ENCODE results near the gene ZNF93. TPM values are rescaled to one million over a fixed set of nuclear protein-coding genes. Genes with fewer than 3 reads are reported as not detected.

ZNF93 gene
- total and polyA plus RNA-seq, 2 of the 13 experiments (the other 11 are each of a cell fraction or from before 2014, with no cell fraction given), result 0.49 to 0.66 TPM

DNA sequence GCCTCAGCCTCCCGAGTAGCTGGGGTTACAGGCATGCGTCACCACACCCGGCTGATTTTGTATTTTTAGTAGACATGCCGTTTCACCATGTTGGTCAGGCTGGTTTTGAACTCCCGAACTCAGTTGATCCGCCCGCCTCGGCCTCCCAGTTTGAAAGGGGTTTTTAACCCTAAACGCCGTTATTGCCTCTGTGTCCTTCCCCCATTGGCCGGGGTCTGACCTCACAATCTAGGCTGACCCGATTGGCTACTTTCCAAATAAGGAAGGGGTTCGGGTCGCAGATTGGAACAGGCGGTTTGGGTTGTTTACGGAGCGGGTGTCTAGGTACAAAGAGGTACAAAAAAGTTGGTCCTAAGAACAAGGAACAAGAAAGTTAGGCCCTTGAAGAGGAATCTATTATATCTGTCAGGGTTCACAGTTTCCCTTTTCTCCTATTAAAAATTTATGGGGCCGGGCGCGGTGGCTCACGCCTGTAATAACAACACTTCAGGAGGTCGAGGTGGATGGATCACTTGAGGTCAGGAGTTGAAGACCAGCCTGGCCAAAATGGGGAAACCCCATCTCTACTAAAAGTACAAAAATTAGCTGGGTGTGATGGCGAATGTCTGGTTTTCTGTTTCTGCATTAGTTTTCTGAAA is 34.0 kb upstream of the ZNF93 start (continued):
- no peak for TF ChIP-seq AKNA (CRISPR knock-in tag; IDR thresholded peaks at IDR 0.05; ENCODE audit: borderline replicate concordance)
- no peak for TF ChIP-seq ZNF225 (CRISPR knock-in tag; IDR thresholded peaks at IDR 0.05)
- no peak for TF ChIP-seq ZNF143 (CRISPR knock-in tag; IDR thresholded peaks at IDR 0.05)
- TF ChIP-seq PRDM4 (CRISPR knock-in tag; IDR thresholded peaks at IDR 0.05; ENCODE audit: borderline replicate concordance), result no peak
- TF ChIP-seq MED13 (CRISPR knock-in tag; IDR thresholded peaks at IDR 0.05), result no peak
- no peak for TF ChIP-seq ZNF670 (CRISPR knock-in tag; IDR thresholded peaks at IDR 0.05; ENCODE audit: borderline replicate concordance)
- TF ChIP-seq, protein P1, sequence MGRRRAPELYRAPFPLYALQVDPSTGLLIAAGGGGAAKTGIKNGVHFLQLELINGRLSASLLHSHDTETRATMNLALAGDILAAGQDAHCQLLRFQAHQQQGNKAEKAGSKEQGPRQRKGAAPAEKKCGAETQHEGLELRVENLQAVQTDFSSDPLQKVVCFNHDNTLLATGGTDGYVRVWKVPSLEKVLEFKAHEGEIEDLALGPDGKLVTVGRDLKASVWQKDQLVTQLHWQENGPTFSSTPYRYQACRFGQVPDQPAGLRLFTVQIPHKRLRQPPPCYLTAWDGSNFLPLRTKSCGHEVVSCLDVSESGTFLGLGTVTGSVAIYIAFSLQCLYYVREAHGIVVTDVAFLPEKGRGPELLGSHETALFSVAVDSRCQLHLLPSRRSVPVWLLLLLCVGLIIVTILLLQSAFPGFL (CRISPR knock-in tag; IDR thresholded peaks at IDR 0.05), result no peak
- TF ChIP-seq TBX3 (IDR thresholded peaks at IDR 0.05; ENCODE audit: borderline replicate concordance), result no peak
- no peak for TF ChIP-seq ARNT (IDR thresholded peaks at IDR 0.05)
- TF ChIP-seq, protein P2, sequence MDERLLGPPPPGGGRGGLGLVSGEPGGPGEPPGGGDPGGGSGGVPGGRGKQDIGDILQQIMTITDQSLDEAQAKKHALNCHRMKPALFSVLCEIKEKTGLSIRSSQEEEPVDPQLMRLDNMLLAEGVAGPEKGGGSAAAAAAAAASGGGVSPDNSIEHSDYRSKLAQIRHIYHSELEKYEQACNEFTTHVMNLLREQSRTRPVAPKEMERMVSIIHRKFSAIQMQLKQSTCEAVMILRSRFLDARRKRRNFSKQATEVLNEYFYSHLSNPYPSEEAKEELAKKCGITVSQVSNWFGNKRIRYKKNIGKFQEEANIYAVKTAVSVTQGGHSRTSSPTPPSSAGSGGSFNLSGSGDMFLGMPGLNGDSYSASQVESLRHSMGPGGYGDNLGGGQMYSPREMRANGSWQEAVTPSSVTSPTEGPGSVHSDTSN (CRISPR knock-in tag; IDR thresholded peaks at IDR 0.05), result no peak
- TF ChIP-seq ZBTB21 (CRISPR knock-in tag; IDR thresholded peaks at IDR 0.05), result no peak
- TF ChIP-seq GABPA (IDR thresholded peaks at IDR 0.05; ENCODE audit: low read depth, low read length), result no peak
- no peak for TF ChIP-seq GABPA (CRISPR knock-in tag; IDR thresholded peaks at IDR 0.05; ENCODE audit: low read depth)
- no peak for TF ChIP-seq ZNF275 (CRISPR knock-in tag; IDR thresholded peaks at IDR 0.05; ENCODE audit: borderline replicate concordance)
- no peak for TF ChIP-seq ATF2 (CRISPR knock-in tag; IDR thresholded peaks at IDR 0.05)
- no peak for TF ChIP-seq TCF7L2 (IDR thresholded peaks at IDR 0.05; ENCODE audit: low read depth, low read length)

All from HepG2 (cell line).